HL-60 (cell line): ENCODE results near the gene ZGPAT.

Experiments
- CTCF ChIP-seq: IDR thresholded peaks from one replicate; pipeline ENCODE4 v1.5.1; 2011; ENCODE audit warnings: low read length, control low read depth, inconsistent platforms; ENCODE audit not compliant: insufficient read depth
- GABPA ChIP-seq: IDR thresholded peaks from 2 replicates; pipeline ENCODE4 v1.6.1; 2012; ENCODE audit warnings: low read depth
- POLR2AphosphoS5 ChIP-seq: IDR thresholded peaks from 2 replicates; pipeline ENCODE4 v1.6.1; 2012; ENCODE audit warnings: low read depth
- REST ChIP-seq: IDR thresholded peaks from 2 replicates; pipeline ENCODE4 v1.6.1; 2012; ENCODE audit warnings: low read depth; ENCODE audit not compliant: insufficient replicate concordance
- SPI1 ChIP-seq: IDR thresholded peaks from 2 replicates; pipeline ENCODE4 v1.6.1; 2012; ENCODE audit warnings: low read depth, mild to moderate bottlenecking, borderline replicate concordance

GRCh38 chr20:63743210-63743970 is 35.6 kb downstream of the ZGPAT start:
- TF ChIP-seq CTCF (no peak), POLR2AphosphoS5 (no peak), GABPA (no peak), REST (no peak), SPI1 (no peak)
